ENCODE results near the gene DHCR24. TPM values are rescaled to one million over a fixed set of nuclear protein-coding genes. Genes with fewer than 3 reads are reported as not detected.

Gene DHCR24
- total RNA-seq, 1 donor from 2014 or later = 84.4 TPM

DNA sequence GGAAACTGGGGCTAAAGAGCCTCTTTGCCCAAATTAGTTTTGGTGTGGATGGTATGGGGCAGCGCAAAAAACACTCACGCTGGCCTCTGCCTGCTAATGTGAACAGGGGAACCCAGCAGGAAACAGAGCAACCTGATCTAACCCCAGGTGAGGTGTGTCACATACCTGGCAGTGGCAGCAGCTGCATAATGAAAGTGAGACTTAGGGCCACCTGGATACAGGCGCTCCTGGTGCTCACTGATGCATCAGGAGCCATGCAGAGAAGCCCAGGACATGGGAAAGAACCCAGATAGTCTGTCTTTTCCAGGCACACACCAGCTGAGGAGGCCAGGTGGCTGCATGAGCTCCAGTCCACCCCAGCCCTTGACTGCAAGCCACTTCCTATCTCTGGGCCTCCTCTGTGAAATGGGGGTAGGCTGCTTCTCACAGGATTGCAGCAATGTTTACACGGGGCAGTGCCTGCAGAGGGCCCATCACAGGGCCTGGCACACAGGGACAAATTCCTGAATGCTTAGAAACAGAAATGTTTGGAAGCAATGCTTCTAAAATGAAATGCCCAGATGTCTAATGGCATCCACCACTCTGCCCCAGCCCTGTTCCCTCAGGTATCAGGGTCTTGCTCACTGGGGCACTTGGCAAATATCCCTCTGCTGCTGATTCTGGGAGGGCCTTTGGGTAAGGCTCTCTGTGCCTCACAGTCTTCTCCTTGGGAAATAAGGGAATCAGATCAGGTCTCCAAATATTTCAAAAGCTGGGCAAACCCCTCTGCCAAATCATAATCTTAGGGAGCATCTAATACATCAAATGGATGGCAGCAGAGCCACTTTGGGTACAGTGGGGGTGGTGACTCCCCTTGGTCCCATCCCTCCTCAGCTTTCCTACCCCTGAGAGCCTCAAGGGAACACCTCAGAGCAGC lies 19.9 kb downstream of the DHCR24 start:
- DNase-seq (ENCODE audit: extremely low read depth, low read depth, low spot score) = no peak

DNA sequence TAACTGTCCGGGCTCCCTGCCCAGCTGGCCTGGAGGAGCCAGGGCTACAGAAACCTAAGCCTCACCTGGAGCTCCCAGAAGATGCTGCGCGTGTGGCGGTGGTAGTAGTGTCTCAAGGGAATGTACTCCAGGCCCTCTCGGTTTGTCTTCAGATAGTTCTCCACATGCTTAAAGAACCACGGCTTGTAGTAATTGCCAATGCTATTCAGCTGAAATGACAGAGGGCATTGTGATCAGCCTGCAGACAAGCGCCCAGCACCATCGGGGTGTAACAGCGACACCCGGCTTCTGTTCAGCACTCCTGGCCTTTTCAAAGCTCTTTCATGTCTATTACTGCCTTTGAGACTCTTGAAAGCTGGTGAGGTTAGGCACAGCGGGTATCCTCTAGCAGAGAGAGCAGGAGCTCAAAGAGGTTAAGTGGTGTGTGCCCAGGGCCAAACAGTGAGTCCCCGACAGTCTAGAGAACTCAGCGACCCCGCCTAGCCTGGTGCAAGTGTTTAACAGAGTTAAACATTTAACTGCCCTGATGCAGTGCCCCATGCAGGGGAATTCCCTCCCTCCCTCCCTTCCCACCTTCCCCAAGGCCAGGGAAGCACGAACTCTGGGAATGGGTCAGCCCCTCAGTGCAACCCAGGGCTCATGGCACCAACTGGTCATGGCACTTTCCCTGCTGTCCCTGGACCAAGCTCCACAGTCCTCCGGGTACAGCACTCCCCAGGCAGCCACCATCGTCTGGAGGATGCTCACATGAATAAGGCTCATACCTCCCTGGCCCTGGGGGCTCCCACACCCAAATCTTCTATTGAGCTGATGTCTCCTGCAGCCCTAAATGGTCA lies 21.5 kb downstream of the DHCR24 start:
- DNase-seq (ENCODE audit: extremely low read depth, low read depth, low spot score) = no peak

DNA sequence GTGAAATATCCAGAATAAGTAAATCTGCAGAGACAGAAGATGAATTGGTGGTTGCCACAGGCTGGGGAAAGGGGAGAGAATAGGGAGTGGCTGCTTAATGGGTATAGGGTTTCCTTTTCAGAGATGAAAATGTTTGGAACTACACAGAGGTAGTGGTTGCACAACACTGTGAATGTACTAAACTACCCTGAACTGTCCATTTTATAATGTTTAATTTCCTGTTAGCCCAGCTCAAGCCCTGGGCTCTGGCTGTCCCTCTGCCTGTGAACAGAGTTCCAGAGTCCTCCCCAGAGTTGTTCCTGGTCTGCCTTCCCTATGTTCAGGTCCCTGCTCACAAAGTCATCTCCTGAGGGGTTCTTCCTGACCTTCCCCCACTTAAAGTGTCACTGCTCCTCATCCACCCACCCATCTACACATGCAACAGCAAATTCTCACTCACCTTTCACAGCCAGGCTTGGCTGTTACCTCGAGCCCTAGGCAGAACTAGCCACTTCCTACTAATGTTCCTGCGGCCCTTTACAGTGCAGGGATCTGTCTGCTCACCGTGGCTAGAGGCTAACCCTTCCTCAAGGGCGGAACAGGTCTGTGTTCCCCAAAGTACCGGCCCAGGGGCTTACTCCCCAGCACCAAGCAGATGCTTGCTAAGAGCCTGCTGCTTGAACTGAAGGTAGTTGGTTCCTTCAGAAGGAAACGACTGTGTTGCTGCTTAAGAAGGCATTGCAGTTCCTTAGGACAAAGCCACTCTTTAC lies 22.4 kb downstream of the DHCR24 start:
- no peak for DNase-seq (ENCODE audit: extremely low read depth, low read depth, low spot score)

DNA sequence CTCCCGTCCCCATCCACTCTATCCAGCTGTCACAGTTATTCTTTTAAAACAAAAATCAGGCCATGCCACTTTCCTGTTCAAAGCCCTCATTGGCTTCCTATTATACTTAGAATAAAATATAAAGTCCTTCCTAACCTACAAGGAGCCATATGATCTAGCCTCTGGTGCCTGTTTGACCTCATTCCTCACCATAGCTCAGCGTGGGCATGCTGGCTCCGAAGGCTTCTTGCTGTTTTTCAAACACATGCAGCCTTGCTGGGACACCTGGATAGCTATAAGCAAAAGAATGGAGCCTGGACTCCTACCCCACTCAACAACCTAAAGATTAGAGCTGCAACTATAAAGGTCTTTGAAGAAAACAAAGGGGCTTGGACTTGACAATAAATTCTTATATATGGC lies 23.7 kb downstream of the DHCR24 start:
- DNase-seq (ENCODE audit: extremely low read depth, low read depth, low spot score) = no peak

DNA sequence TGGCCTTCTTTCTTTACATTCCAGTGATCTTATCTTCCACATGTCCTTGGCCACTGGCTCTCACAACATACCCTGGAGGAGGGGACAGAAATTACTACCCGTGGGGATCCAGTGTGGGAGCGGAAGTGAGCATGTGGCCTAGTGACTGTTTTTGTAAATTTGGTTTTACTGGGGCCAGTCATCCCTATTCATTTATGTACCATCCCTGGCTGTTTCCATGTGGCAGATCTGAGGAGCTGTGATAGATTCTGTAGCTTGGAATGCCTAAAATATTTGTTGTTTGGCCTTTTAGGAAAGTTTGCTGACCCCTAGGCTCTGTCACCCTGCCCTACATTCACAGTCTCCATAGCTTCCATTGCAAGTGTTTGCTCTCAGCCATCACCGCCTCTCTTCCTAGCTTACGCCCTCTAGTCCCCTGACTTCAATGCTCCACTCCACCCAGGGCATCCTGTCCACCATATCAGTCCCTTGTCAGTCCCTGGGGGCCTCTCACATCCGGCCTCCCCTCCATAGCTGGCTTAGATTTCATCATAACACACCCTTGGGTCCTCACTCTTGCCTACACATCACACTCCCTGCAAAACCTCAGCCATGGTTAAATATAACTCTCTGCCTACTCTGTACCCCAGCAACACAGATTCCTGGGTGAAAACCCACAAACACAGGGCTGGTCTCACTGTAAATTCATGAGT lies 25.8 kb downstream of the DHCR24 start:
- no peak for DNase-seq (ENCODE audit: extremely low read depth, low read depth, low spot score)

DNA sequence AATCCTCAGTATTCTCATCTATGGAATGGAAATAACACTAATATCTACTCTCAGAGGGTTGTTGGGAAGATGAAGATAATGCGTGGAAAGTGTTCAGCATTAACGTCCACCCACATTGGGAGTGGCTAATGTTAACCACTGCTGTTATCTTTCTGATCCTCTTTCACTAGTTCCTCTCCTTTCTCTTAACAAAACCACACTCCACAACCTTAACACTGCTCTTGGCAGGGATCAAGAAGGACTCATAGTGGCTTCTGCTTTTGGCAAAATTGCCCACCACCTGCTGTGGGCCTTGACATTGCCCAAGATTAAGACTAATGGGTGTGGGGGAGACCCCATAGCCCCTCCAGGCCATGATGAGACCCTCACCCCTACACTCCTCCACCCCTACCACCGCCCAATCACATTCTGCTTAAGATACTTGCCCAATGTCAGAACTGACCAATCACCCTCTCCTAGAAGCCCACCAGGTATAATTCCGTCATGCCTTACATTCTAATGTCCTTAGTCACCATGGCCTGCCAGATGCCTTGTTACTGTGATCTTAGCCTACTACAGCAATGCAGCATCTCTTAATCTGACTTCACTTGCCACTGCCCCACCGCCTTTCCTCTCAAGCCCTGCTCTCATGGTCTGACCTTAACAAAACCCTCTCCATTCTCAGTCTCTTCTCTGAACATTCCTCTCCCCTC lies 27.1 kb downstream of the DHCR24 start:
- no peak for DNase-seq (ENCODE audit: extremely low read depth, low read depth, low spot score)

DNA sequence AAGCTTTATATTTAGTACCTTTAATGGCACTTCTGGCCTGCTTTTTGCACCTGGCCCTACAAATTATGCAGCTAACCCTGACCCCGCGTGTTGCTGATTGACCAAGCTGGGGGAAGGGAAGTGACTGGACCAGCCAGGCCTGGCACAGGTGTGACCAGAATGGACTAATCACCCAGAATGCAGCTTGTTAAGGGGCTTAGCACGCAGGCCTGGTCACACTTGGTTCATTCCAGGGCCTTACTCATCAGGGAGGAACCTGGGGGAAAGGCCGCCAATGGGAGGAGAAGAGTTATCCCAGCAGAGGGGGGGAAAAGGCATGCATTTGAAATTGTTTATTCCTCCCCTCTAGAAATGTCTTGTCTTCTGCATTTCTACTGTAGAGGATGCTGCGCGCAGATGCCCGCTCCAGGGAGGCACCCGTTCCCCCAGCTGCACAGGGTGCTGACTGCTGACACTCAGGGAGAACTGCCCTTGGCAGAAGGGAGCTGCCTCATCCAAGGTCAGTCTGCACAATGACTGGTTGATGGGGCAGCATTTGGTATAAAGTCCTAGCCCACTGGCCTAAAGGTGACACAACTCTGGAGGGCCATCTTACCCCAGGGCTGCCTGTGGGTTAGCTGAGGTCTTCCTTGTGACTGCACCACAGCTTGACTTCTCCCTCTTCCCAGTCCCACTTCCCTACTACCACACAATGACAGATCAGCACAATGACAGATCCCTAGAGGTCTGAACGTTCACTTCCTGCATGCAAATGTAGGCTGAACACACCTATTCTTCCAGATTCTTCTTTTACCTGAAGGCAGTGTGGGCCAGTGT lies 29.0 kb downstream of the DHCR24 start:
- no peak for DNase-seq (ENCODE audit: extremely low read depth, low read depth, low spot score)

DNA sequence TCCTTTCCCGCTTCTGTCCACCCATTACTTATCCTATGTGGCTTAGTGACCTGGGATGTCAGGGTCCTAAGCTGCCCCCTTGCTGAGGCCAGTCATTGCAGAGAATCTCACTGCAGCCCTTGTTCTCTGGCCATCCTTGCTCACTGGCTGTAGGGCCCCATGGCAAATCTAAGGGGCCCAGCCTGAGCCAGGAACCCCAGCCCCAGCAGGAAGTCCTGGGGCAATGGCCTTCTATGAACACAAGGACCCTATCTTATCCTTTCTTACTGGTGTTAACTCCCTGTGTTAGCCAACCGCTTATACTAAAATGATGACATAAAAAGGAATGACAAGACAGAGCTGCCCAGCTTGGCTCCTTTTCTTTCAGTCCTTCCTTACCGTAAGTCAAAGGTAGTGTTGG lies 29.9 kb downstream of the DHCR24 start:
- DNase-seq (ENCODE audit: extremely low read depth, low read depth, low spot score) = no peak

DNA sequence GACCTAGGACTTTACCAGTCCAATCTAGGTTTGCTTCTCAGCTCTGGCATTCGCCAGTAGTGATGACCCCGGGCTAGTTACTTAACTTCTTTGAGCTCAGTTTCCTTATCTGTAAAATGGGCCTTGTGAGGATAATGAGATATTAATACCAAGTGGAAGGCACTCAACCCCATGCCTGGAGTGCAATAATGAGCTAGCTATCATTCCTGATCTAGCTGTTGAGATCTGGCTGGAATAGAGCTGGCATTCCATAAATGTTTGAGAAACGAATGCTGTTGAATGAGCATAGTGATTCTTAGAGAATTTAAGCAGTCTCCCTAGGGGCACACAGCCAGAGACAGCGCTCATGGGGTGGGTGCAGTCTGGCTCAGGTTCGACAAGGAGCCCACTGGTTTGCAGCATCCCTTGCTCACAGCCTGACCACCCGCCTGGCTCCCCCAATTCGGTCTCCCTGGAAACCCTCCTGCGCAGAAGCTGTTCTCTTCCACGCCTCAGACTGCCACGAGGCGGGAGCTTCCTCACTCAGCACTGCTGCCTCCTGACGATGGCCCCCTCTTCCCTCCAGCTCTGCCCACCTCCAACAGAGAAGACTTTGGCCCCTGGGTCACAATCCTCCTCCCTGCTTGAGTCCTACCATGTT lies 32.5 kb downstream of the DHCR24 start:
- no peak for DNase-seq (ENCODE audit: extremely low read depth, low read depth, low spot score)

DNA sequence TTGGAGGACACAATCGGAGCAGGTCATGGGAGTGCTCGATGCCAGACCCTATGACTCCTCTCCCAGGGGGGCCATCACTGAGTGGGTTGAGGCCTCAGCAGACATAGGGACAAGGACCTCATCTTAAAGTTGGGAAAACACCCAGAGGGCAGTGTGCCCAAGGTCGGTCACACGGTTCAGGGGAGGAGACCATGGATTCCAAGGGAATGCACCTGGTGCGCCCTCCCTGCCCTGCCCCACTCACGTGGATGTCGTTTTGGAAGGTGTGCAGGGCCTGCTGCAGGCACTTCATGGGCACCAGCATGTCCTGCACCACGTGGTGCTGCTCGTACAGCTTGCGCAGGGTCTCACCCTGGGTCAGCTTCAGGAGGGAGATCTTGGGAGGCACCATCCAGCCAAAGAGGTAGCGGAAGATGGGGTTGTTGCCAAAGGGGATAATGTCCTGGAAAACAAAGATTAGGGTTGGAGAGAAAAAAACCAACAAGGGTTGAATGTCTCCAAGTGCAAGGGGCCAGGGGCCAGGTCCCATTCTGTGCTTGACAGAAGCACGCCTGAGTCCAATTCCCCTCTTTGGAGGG lies 33.1 kb downstream of the DHCR24 start:
- DNase-seq (ENCODE audit: extremely low read depth, low read depth, low spot score) = no peak

DNA sequence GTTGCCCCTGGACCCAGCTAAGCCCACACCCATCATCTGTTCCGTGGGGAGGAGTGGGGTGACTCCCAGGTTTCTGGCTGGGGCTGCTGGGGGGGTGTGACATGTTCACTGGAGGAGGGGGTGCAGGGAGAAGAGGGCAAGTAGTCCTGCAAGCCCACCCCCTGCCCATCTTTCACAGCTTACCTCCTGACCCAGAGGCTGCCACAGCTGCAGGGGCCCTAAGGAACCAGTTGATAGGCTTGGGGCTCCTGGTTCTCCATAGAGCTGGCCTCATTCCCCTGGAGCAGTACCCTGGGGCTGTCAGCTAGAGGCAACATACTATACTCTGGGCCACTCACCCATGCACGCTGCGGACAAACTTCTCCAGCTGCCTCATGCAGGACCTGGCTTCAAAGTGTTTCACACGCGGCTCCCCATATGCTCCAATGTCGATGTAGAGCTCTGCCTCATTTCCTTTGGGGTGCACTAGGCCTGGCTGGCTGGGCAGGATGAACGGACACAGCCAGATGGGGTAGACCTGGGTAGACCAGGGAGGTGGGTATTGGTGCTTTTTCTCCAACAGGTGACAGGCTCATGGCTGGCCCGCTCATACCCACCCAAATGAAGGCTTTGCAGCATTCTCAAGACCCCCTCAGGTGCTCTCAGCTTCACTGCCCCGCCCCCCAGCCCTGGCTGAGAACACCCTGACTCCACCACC lies 33.8 kb downstream of the DHCR24 start:
- no peak for DNase-seq (ENCODE audit: extremely low read depth, low read depth, low spot score)

DNA sequence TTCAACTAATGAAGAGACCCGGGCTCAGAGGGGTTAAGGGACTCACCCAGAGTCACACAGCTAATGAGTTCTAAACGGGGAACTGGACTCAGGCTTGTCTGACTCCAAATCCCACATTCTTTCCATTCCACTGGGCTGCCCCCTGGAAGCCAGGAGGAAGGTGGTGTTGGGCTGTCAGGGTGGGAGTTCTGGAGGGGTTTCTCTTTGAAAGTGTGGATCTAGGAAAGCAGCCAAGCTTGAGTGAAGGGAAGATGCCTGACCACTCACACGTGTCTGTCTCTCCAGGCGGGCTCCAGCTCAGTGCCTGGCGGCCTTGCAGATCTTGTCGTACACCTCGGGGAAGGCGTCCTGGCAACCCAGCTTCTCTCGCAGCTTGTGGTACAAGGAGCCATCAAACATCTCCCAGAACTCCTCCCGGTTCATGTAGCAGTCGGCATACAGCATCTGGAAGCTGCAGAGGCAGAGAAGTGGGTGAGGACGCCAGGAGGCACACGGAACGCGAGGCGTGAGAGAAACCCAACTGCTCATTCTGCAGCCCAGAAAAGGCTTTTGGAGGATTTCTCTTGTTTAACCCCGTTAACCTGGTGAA lies 35.0 kb downstream of the DHCR24 start:
- no peak for DNase-seq (ENCODE audit: extremely low read depth, low read depth, low spot score)

DNA sequence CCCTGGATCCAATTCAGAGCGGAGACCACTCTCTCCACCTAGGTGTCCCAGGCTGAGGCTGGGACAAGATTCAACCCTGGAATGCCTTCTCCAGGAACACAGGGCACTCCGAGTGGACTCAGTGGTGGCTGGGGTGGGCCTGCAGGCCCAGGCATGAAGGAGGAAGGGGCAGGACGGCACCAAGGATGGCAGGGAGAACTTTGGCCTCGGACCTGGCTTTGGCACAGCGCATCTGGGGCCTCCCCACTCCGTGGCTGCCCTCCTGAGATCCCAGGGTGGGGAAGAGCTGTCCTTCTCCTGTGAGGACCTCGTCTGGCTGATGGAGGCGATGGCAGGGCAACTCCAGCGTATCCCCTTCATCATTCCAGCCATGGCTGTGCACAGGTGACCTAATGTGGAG lies 35.6 kb downstream of the DHCR24 start:
- no peak for DNase-seq (ENCODE audit: extremely low read depth, low read depth, low spot score)

DNA sequence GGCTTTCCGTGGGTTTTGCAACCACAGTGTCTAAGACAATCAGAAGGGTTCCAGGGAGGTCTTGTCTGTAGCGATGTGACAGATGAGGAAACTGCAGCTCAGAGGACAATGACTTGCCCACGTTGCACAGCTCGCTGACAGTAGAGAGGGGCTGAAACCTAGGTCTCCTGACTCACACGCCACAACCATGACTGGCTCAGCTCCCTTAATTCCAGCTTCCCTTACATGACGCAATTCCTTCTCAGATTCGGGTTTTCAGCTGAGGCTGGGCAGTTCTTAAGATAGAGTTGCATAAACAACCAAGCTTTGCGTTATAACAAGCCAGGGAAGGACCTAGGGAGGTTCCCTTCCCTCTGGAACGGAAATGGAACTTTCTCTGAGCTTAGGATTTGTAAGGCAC lies 36.3 kb downstream of the DHCR24 start:
- DNase-seq (ENCODE audit: extremely low read depth, low read depth, low spot score) = no peak

DNA sequence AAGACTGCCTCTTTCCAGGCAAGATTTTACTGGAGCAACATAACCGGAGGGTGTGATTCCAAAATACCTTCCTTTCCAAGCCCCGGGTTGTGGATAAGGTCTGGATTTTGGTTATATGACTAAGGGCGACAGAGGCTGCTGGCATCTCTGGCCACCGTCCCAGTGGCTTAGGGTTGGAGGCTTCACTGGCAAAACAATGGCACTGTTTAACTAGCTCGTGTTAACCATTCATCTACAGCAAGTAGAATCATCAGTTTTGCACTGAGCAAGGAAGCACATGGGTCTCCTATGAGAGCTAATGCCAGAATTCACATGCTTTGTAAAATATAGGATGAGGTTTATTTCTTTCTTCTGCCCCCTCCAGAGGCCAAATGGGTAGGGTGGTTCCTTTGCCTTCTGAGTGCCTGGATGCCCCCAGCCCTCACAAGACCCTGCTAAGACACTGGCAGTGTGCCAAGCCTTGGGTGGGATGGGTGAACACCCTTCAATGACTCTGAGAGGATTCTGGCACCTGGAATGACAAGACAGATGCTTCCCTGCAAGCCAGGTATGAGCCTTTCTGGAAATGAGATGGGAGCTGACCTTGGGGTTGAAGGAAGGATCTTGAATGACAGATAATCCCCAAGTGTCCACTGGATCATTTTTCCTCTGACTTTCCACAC lies 36.8 kb downstream of the DHCR24 start:
- no peak for DNase-seq (ENCODE audit: extremely low read depth, low read depth, low spot score)

DNA sequence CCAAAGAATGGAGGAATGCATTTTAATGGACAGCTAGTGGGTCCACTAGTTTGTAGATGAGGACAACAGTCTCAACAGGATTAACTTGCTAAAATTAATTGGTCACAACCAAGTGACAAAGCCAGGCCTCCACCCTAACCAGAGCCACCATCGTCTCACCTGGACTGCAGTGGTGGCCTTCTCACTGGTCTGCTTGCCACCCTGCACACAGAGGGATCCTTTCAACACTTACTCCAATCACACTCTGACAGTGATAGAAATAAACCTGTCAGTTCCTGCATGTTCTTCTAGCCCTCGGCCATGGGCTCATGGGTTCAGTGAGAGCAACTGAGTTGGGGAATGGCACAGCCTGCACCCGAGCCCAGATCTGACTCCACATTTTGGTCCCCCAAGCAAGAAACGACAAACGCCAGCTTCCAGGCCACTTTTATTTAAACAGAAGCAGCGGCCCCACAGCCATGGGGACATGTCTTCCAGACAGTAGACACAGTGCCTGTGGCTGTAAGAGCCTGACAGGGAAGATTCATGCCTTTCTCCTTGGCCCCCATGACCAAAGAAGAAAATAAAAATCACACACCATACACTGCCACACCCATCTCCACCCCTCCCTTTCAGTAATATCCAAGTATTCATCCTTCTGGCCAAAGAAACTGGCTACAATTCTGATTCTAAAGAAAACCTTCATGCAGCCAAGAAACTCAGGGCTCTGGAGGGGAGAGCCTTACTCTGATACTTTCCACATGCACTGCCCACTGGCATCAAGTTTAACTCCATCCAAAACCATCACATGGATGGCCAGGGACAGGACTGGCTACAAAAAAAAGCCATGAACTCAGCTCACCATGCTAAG lies 37.6 kb downstream of the DHCR24 start:
- no peak for DNase-seq (ENCODE audit: extremely low read depth, low read depth, low spot score)
